HG02938 (cell line): ENCODE data around the gene ITLN1.
"Not testable (repeated sequence)": the region's sequence is repeated elsewhere in the genome, so short reads cannot be mapped to it uniquely, and the experiment has no call there.

ENCODE experiments used
- ATAC-seq: cut with Tn5 transposase; IDR thresholded peaks from one replicate; pipeline ENCODE4 v1.9.1; 2021; ENCODE audit warnings: mild to moderate bottlenecking, moderate library complexity; ENCODE audit not compliant: unreplicated experiment

Gene ITLN1

GRCh38 chr1:160883581-160884513 is 1.1 kb downstream of the ITLN1 start:
- ATAC-seq = no peak

DNA sequence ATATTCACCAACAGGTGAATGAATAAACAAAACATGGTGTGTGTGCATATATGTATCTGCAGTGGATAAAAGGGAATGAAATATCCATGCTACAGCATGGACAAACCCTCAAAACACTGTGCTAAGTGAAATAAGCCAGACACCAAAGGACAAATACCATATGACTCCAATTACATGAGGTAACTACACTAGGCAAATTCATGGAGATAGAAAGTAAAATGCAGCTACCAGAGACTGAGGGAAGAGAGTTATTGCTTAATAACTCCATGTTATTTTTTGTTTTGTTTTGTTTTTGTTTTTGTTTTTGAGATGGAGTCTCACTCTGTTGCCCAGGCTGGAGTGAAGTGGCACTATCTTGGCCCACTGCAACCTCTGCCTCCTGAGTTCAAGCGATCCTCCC is 2.4 kb downstream of the ITLN1 start:
- ATAC-seq = no peak

DNA sequence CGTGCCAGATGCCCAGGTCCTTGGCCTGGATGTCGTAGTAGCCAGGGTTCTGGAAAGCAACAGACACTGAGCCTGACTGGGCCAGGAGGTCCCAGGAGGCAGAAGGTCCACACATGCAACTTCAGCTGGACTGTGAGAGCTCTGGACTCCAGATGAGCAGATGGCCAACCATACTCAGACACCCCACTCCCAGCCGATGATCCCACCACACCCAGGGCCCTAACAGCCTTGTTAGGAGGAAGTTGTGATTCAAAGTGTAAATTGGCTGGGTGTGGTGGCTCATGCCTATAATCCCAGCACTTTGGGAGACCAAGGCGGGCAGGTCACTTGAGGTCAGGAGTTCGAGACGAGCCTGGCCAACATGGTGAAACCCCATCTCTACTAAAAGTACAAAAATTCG is 3.7 kb downstream of the ITLN1 start:
- ATAC-seq = not testable (repeated sequence)

DNA sequence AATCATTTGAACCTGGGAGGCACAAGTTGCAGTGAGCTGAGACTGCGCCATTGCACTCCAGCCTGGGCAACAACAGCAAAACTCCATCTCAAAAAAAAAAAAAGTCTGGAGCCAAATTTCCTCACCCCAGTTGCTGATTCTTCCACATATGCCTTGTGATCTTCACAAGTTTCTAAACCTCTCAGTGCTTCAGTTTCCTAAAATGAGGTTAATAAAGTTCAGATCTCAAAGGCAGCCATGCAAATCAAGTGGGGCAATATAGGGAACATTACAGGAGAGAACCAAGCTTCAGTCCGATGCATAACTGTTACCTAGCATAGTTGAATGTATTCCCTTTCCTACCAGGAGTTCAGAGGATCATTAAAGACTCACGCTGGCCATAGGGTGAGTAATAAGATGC is 4.8 kb downstream of the ITLN1 start:
- ATAC-seq = no peak

- no peak for ATAC-seq
Measured at GRCh38 chr1:160879056-160879455, 5.9 kb downstream of the ITLN1 start.

- no peak for ATAC-seq
Measured at GRCh38 chr1:160877221-160877620, 7.8 kb downstream of the ITLN1 start.

DNA sequence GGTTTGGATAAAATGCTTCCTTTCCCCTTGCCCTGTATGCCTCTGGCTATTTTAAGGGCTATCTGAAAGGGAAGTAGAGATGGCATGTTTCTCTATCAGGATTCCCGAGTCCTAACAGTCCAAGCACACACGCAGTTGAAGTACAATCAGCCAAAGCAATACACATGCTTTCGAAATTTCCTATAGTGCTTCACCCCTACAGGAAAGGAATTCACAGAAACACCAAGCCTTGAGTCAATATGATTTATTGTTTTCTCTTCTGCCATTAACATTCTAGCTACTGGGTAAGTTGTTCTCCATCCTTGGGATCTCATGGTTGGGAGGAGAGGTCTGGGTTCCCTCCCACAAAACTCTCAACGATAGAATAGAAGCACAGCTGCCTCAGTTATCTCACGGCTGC is 8.7 kb downstream of the ITLN1 start:
- ATAC-seq = no peak

DNA sequence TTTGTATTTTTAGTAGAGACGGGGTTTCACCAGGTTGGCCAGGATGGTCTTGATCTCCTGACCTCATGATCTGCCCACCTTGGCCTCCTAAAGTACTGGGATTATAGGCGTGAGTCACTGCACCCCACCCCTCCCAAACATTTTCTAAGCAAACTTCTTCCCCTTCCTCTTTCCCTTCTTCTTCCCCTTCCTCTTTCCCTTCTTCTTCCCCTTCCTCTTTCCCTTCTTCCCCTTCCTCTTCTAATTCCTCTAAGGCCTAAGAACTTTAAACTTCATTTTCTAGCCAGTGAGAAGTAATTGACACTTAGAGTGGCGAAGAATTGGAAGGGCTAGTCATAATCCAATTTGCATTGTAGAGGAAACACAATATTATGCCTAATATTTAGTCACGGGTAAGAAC is 9.4 kb downstream of the ITLN1 start:
- not testable (repeated sequence) for ATAC-seq

DNA sequence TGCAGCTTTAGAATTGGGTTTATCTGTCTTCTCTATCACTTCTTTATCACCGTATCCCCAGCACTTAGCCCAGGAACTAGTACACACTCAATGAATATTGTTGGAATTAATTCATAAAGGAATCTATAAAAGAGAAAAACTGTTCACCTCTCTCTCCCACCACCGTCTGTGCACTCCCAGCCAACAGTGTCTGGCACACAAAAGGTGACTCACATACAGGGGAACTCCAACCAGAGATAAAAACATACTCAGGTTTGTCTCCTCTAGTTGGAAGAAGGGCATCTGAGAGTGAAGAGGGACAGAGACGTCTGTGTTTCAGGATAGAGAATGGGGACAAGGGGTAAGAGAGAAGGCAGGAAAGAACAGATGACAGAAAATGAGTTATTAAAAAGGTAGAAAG is 10.0 kb downstream of the ITLN1 start:
- no peak for ATAC-seq

- no peak for ATAC-seq
Measured at GRCh38 chr1:160868141-160868540, 16.8 kb downstream of the ITLN1 start.

DNA sequence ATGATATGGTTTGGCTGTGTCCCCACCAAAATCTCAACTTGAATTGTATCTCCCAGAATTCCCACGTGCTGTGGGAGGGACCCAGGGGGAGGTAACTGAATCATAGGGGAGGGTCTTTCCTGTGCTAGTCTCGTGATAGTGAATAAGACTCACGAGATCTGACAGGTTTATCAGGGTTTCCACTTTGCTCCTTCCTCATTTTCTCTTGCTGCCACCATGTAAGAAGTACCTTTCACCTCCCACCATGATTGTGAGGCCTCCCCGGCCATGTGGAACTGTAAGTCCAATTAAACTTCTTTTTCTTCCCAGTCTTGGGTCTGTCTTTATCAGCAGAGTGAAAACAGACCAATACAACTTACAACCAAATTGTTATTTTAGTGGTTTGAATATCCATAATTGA is 17.3 kb downstream of the ITLN1 start:
- not testable (repeated sequence) for ATAC-seq

GRCh38 chr1:160866695-160867260 is 18.2 kb downstream of the ITLN1 start:
- no peak for ATAC-seq

- no peak for ATAC-seq
Measured at GRCh38 chr1:160866001-160866694, 18.8 kb downstream of the ITLN1 start.

DNA sequence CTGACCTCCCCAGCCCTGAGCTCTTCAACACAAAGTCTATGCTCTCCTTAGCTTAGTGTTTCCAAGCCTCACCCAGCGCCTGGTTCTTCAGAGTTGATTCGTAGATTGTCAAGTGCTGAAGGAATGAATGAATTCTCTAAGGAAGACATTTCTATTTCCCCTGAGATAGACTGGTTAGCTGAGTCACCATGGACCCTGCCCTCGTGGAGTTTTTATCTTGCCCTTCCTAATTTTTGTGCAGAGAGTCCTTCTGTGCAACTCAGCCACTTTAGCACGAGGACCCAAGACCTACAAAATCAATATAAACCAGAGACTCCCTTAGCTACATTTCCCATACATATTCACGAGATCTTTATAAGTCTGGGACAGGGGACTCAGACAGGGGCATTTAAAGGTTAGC is 19.6 kb downstream of the ITLN1 start:
- ATAC-seq = no peak

DNA sequence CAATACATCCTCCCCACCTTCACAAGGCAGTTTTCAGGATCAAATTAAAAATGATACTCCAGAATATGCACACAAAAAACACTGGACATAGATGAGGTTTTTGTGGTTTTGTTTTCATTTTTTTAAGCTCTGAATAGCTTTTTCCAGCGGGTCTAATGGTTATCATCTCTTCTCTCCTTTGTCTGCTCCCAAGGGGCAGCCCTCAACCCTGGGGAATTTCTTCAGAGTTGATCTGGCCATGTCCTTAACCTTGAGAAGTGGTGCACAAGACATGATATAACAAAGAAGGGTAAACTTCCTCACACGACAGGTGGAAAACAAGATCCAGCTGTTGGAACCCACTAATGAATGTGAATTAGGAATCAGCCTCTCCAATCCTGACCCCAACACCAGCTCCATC is 20.8 kb downstream of the ITLN1 start:
- no peak for ATAC-seq

DNA sequence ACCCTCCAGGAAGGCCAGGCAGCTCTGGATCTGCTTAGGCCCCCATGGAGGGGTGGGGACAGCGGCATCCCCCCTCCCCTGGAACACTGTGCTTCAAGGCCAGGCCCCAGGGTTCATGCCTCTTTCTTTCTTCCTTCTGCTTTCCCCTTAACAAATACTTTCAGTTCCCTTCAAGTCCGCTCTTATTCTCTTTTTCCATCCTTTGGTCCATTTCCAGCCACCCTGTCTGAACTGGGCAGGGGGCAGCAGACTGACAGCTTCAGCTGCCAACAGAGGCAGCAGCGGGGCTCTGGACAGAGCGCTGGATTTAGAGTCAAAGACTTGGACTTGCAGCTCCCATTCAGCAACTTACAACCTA is 21.2 kb downstream of the ITLN1 start:
- ATAC-seq = no peak

DNA sequence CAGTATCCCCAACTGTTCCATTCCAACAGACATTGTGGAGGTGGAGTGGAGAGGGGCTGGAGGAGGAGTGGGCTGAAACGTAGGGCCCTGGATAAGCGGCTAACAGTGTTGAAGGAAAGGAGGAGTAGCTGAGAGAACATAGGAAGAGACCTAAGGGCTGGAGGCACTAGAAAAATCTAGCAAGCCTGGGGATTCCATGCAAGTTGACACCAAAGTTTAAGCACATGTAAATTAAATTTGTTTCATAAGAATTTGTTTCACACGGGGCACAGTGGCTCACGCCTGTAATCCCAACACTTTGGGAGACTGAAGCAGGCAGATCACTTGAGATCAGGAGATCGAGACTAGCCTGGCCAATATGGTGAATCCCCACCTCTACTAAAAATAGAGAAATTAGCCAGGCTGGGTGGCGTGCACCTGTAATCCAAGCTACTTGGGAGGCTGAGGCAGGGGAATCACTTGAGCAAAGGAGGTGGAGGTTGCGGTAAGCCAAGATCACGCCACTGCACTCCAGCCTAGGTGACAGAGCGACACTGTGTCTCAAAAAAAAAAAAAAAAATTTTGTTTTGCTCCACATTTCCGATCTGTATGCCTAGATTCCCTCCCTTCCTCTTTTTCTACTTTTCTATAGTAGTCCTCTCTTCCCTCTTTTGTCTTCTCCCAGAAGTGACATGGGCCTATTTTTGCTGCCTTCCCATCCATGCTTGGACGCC is 21.8 kb downstream of the ITLN1 start:
- ATAC-seq = no peak

DNA sequence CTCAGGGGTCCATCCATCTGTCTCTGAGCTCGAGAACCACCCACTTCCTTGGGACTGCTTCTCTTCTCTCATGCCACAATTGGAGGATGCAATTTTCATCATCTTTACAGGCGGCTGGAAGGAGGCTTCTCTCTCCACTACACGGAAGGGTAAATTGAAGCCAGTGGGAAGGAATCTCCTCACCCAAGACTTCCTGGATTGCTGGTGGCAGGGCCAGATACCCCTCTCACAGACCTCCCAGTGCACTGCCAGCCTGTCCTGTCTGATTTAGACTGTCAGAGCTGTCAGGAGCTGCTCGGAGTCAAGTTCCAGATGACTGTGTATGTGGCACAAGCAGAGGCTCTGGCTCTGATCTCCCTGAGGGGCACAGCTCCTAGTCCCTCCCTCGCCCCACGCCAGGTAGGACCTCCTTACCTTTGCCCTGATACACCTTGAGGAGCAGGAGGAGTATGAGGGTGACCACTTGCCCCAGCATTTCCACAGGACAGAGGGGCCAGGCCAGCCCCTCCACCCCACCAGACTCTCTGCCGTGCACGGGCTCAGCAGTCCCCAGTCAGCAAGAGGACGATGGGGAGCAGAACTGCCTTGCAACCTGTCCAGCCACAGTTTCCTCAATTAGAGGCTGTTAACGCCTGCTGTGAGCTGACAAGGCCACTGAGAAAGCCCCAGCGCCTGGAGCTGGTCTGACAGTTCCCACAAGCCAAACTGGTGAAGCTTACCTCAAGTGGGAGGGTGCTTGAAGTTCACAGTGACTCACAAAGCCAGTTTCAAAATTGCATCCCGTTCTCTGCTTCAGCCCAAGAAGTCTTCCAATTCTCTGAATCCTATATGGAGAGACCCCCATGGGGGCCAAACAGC is 22.5 kb downstream of the ITLN1 start, which contains the start of gene CD244:
Gene CD244, minus strand, starts transcription at position 685 of the 858 bp plus-strand sequence. Its CDS starts 210 bp downstream, at position 475.
- peak; percentile 81 for ATAC-seq

DNA sequence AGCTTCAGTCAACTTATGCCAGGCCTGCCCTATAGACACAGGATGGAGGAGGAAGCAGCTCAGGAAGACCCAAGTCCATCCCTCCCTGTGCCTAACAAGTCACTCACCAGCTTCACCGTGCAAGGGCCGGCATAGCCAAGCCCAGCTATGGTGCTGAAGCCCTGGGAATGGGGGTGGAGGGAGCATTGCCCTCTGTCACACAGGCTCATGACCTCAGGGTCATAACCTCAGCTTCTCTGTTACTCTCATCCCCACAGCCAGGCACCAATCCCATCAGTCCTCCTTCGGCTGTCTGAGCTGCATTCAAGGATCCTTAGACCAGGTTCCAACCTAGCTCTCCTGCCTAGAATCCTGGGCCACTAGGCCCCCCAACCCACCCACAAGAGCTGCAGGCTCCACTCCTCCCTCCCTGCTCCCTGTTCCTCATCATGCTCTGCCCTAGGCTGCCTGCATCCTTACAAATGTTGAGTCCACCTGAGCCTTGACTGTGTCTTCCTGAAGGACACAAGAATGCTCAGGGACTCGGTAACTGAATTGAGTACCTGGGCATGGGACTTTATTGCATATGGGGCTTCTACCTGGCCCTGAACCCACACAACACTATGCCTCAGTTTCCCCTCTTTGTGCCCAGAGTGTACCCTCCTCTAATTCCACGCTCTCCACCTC is 24.0 kb downstream of the ITLN1 start:
- ATAC-seq = no peak

DNA sequence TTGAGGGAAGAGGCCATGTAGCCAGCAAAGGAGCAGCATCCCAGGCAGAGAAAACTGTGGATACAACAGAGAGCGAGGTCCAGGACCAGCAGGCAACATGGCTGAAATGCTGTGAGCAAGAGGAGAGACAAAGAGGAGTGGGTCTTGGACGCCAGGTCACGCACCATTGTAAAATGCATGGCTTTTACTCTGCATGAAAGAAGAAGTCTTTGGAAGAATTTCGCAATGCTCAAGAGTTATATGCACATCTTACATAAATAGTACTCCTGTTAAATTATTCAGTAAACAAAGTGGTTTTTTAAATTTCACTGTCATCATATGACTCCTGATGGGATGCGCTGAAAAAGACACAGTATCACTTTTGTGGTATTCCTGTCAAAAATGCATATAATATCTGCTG is 25.8 kb downstream of the ITLN1 start:
- ATAC-seq = no peak
